ENCODE data around the gene FARS2. TPM values are rescaled to one million over a fixed set of nuclear protein-coding genes. Genes with fewer than 3 reads are reported as not detected.

The FARS2 gene
- polyA plus RNA-seq, 3 donors: 12.2 to 21.6 (median 17.7) TPM

DNA sequence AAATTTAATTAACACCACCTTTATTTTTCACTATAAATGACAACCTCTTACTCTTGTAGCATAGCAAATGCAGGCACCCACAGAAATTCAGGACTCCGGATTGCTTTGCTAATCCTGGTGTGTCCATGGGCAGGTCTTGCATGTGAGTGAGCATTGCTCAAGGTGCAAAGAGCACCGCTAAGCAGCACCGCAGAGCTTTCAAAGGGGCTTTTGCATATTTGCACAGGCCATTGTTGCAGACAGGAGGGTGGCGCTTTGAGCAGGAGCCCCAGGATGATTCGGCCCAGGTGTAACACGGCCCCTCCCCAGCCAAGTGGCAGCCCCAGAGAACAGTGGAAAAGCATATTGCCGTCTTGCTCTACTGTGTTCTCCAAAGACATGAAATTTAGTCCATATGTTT lies 452.2 kb downstream of the FARS2 start:
- Mint-ChIP-seq H3K4me3 (no peak overlapping the region), H3K9me3 (peaks cover 0 to 12% (median 5%) of the 10 kb centered on the region in 7 donors), H3K4me1 (peaks cover 27% of the 10 kb centered on the region), H3K36me3 (peaks cover 11 to 12% of the 10 kb centered on the region in 2 donors), H3K27ac (no peak overlapping the region), H3K27me3 (ENCODE audit: low read depth in 3 of 3) (peaks cover 0 to 3% (median 0%) of the 10 kb centered on the region in 3 donors)
- H3K9ac ChIP-seq (ENCODE audit: insufficient read depth, low read length, poor library complexity, severe bottlenecking): no peak overlapping the region
- H3K36me3 ChIP-seq (replicated peaks in 1 of 2; ENCODE audit: control insufficient read depth in 1 of 2, insufficient read depth in 2 of 2, low read length in 2 of 2): no peaks in the 10 kb centered on the region
- no peaks in the 10 kb centered on the region for H3K9me3 ChIP-seq (replicated peaks in 1 of 2; ENCODE audit: control insufficient read depth in 1 of 2, insufficient read depth in 1 of 2, low read length in 2 of 2)
- DNase-seq: no peak
- no peaks in the 10 kb centered on the region for H3K79me2 ChIP-seq (ENCODE audit: insufficient read depth, low read length)
- H3K4me1 ChIP-seq (ENCODE audit: control insufficient read depth in 1 of 2, insufficient read depth in 2 of 2, low read length in 2 of 2): peaks cover 6 to 20% of the 10 kb centered on the region in 2 donors
- intact Hi-C loops (cut with micrococcal nuclease): no loop called here
- H3K27me3 ChIP-seq (ENCODE audit: control insufficient read depth in 2 of 2, insufficient read depth in 2 of 2, low read length in 2 of 2): no peaks in the 10 kb centered on the region
- no peaks in the 10 kb centered on the region for H4K20me1 ChIP-seq (ENCODE audit: insufficient read depth, low read length)
- no peak overlapping the region for H3K4me2 ChIP-seq (replicated peaks; ENCODE audit: extremely low read depth, low read length, poor library complexity, severe bottlenecking)
- no peak overlapping the region for H2AFZ ChIP-seq (ENCODE audit: insufficient read depth, low read depth, low read length, poor library complexity, severe bottlenecking)
- 100% methylated on average over 6 of the region's 7 CpGs for WGBS (ENCODE audit: insufficient coverage)
- no peak overlapping the region for H3K27ac ChIP-seq (ENCODE audit: low read depth in 1 of 2, low read length in 2 of 2)
- H3K4me3 ChIP-seq (replicated peaks in 1 of 3; ENCODE audit: low read depth in 2 of 3, low read length in 3 of 3): no peak overlapping the region
- TF ChIP-seq, protein P1, sequence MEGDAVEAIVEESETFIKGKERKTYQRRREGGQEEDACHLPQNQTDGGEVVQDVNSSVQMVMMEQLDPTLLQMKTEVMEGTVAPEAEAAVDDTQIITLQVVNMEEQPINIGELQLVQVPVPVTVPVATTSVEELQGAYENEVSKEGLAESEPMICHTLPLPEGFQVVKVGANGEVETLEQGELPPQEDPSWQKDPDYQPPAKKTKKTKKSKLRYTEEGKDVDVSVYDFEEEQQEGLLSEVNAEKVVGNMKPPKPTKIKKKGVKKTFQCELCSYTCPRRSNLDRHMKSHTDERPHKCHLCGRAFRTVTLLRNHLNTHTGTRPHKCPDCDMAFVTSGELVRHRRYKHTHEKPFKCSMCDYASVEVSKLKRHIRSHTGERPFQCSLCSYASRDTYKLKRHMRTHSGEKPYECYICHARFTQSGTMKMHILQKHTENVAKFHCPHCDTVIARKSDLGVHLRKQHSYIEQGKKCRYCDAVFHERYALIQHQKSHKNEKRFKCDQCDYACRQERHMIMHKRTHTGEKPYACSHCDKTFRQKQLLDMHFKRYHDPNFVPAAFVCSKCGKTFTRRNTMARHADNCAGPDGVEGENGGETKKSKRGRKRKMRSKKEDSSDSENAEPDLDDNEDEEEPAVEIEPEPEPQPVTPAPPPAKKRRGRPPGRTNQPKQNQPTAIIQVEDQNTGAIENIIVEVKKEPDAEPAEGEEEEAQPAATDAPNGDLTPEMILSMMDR (IDR thresholded peaks at IDR 0.05): no peak

DNA sequence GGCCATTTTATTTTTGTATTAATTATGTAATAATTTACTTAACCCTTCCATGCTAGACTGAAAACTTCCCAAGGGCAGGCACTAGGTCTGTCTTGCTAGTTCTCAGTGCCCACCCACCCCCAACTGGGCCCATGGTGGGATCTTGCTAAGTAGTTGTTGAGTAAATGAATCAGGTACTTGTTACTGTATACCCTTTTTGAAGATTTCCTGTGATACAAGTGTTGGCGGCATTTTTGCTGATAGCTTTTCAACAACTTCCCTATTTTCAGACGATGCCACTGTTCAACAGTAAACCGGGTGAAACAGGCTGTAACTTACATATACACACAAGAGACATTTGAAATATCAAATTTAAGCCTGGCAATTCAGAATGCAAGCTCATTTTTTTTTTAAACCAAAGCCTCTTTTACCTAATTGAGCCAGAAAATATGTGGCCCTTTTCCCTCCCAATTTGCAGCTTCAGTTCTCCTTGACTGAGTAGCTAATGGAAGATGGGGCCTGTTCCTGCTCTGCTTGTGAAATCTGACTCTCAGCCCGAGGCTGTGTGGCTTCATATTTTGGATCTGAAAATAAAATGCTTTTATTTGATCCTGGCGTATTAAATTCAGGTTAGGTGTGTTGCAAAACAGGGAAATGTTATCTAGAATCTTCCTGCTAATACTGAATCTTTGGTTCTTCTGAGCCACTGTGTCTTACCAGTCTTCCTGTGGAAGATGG lies 457.1 kb downstream of the FARS2 start:
- Histone ChIP-seq H3K4me1 (ENCODE audit: control insufficient read depth in 1 of 2, insufficient read depth in 2 of 2, low read length in 2 of 2) (peaks cover 26 to 35% of the 10 kb centered on the region in 2 donors), H3K4me3 (replicated peaks in 1 of 3; ENCODE audit: low read depth in 2 of 3, low read length in 3 of 3) (no peak overlapping the region), H3K9me3 (replicated peaks in 1 of 2; ENCODE audit: control insufficient read depth in 1 of 2, insufficient read depth in 1 of 2, low read length in 2 of 2) (no peaks in the 10 kb centered on the region), H3K4me2 (replicated peaks; ENCODE audit: extremely low read depth, low read length, poor library complexity, severe bottlenecking) (peak overlapping the region; percentile 24), H3K79me2 (ENCODE audit: insufficient read depth, low read length) (no peaks in the 10 kb centered on the region), H3K27me3 (ENCODE audit: control insufficient read depth in 2 of 2, insufficient read depth in 2 of 2, low read length in 2 of 2) (no peaks in the 10 kb centered on the region), H3K36me3 (replicated peaks in 1 of 2; ENCODE audit: control insufficient read depth in 1 of 2, insufficient read depth in 2 of 2, low read length in 2 of 2) (no peaks in the 10 kb centered on the region), H3K27ac (ENCODE audit: low read depth in 1 of 2, low read length in 2 of 2) (peak overlapping the region; percentile 16 to 60), H3K9ac (ENCODE audit: insufficient read depth, low read length, poor library complexity, severe bottlenecking) (no peak overlapping the region), H2AFZ (ENCODE audit: insufficient read depth, low read depth, low read length, poor library complexity, severe bottlenecking) (peak overlapping the region; percentile 68), H4K20me1 (ENCODE audit: insufficient read depth, low read length) (no peaks in the 10 kb centered on the region)
- intact Hi-C loops (cut with micrococcal nuclease): no loop called here
- H3K4me3 Mint-ChIP-seq: no peak overlapping the region
- peaks cover 0 to 12% (median 7%) of the 10 kb centered on the region in 7 donors for H3K9me3 Mint-ChIP-seq
- TF ChIP-seq, protein P1 (IDR thresholded peaks at IDR 0.05): no peak
- DNase-seq: peak; percentile 27 to 53 (median 42)
- no peaks in the 10 kb centered on the region for H3K27me3 Mint-ChIP-seq (ENCODE audit: low read depth in 3 of 3)
- peaks cover 9 to 14% of the 10 kb centered on the region in 2 donors for H3K36me3 Mint-ChIP-seq
- peak overlapping the region in 5 of 7 donors; percentile 12 to 79 (median 61) for H3K27ac Mint-ChIP-seq
- H3K4me1 Mint-ChIP-seq: peaks cover 38% of the 10 kb centered on the region
- WGBS (ENCODE audit: insufficient coverage): 0% methylated on average over 2 of the region's 5 CpGs

Measured in CD14-positive monocyte (primary cell).